Rectal smooth muscle tissue (tissue), 1 donor: ENCODE data around the gene RDH13.
"Not testable (repeated sequence)": the region's sequence is repeated elsewhere in the genome, so short reads cannot be mapped to it uniquely, and the experiment has no call there.

Experiments used
- H3K27ac ChIP-seq: one replicate; pipeline ENCODE4 v1.7.0; 2013; ENCODE audit warnings: low read depth, low read length, inconsistent platforms
- H3K27me3 ChIP-seq: one replicate; pipeline ENCODE4 v1.7.0; 2013; ENCODE audit warnings: low read length; ENCODE audit not compliant: control insufficient read depth, insufficient read depth
- H3K36me3 ChIP-seq: one replicate; pipeline ENCODE4 v1.7.0; 2013; ENCODE audit warnings: low read length; ENCODE audit not compliant: control insufficient read depth, insufficient read depth
- H3K4me1 ChIP-seq: one replicate; pipeline ENCODE4 v1.7.0; 2013; ENCODE audit warnings: low read length; ENCODE audit not compliant: control insufficient read depth, insufficient read depth
- H3K4me3 ChIP-seq: one replicate; pipeline ENCODE4 v1.7.0; 2013; ENCODE audit warnings: low read length
- H3K9ac ChIP-seq: one replicate; pipeline ENCODE4 v1.7.0; 2013; ENCODE audit warnings: low read length

Gene RDH13

GRCh38 chr19:55062735-55063491 lies at the start of gene RDH13:
Gene RDH13 (minus strand): TSS chr19:55063148. CDS start chr19:55063032, 116 bp downstream.
- Histone ChIP-seq H3K27ac (peak within 1 kb of the TSS; percentile 43), H3K4me3 (peak within 1 kb of the TSS; percentile 68)

GRCh38 chr19:55112246-55112776 lies 49.4 kb upstream of the RDH13 start:
- H3K4me1 ChIP-seq, result peaks cover 20% of the 10 kb centered on the region
- peak overlapping the region; percentile 96 for H3K27ac ChIP-seq
- H3K4me3 ChIP-seq, result no peak overlapping the region

More at GRCh38 chr19:55062735-55063491, at the start of gene RDH13:
- Histone ChIP-seq H3K9ac (peak within 1 kb of the TSS; percentile 16), H3K4me1 (no peaks in the 10 kb centered on the region), H3K36me3 (peaks cover 8% of the 10 kb centered on the region), H3K27me3 (peaks cover 3% of the 10 kb centered on the region)

GRCh38 chr19:55111238-55111831 lies 48.4 kb upstream of the RDH13 start:
- peak overlapping the region; percentile 72 for H3K27ac ChIP-seq

More at GRCh38 chr19:55112246-55112776, 49.4 kb upstream of the RDH13 start:
- H3K27me3 ChIP-seq, result no peaks in the 10 kb centered on the region
- H3K36me3 ChIP-seq, result peaks cover 12% of the 10 kb centered on the region
- H3K9ac ChIP-seq, result no peak overlapping the region

GRCh38 chr19:55109527-55110291 lies 46.8 kb upstream of the RDH13 start:
- peaks cover 12% of the 10 kb centered on the region for H3K36me3 ChIP-seq
- H3K27me3 ChIP-seq, result no peaks in the 10 kb centered on the region
- H3K4me3 ChIP-seq, result no peak overlapping the region
- H3K27ac ChIP-seq, result peak overlapping the region; percentile 1
- H3K4me1 ChIP-seq, result peaks cover 20% of the 10 kb centered on the region
- no peak overlapping the region for H3K9ac ChIP-seq

More at GRCh38 chr19:55111238-55111831, 48.4 kb upstream of the RDH13 start:
- Histone ChIP-seq H3K4me1 (peaks cover 20% of the 10 kb centered on the region), H3K9ac (no peak overlapping the region), H3K36me3 (peaks cover 12% of the 10 kb centered on the region), H3K27me3 (no peaks in the 10 kb centered on the region), H3K4me3 (no peak overlapping the region)

GRCh38 chr19:55107252-55107651 lies 44.3 kb upstream of the RDH13 start:
- not testable (repeated sequence) for H3K9ac ChIP-seq, H3K27me3 ChIP-seq, H3K27ac ChIP-seq, H3K4me3 ChIP-seq, H3K4me1 ChIP-seq
- H3K36me3 ChIP-seq, result peaks cover 20% of the 10 kb centered on the region

- no peak overlapping the region for H3K27ac ChIP-seq
- H3K4me1 ChIP-seq, result peaks cover under 1% of the 10 kb centered on the region
- no peak overlapping the region for H3K4me3 ChIP-seq
- H3K36me3 ChIP-seq, result peaks cover 24% of the 10 kb centered on the region
- no peaks in the 10 kb centered on the region for H3K27me3 ChIP-seq
- no peak overlapping the region for H3K9ac ChIP-seq
These were observed 43.6 kb upstream of the RDH13 start for GRCh38 chr19:55106591-55106990.

- peaks cover 24% of the 10 kb centered on the region for H3K36me3 ChIP-seq
- no peaks in the 10 kb centered on the region for H3K4me1 ChIP-seq
- no peak overlapping the region for H3K4me3 ChIP-seq
- no peaks in the 10 kb centered on the region for H3K27me3 ChIP-seq
- H3K9ac ChIP-seq, result no peak overlapping the region
- no peak overlapping the region for H3K27ac ChIP-seq
These were observed 42.3 kb upstream of the RDH13 start for GRCh38 chr19:55105237-55105636.

GRCh38 chr19:55103190-55103589 lies 40.2 kb upstream of the RDH13 start:
- Histone ChIP-seq H3K4me1 (no peaks in the 10 kb centered on the region), H3K4me3 (no peak overlapping the region), H3K27ac (no peak overlapping the region), H3K36me3 (peaks cover 20% of the 10 kb centered on the region), H3K9ac (no peak overlapping the region), H3K27me3 (no peaks in the 10 kb centered on the region)

- Histone ChIP-seq H3K36me3 (peaks cover 20% of the 10 kb centered on the region), H3K4me3 (no peak overlapping the region), H3K27me3 (no peaks in the 10 kb centered on the region), H3K9ac (no peak overlapping the region), H3K27ac (no peak overlapping the region), H3K4me1 (no peaks in the 10 kb centered on the region)
These were observed 38.3 kb upstream of the RDH13 start for GRCh38 chr19:55101261-55101660.

- Histone ChIP-seq H3K4me3 (no peak overlapping the region), H3K36me3 (peaks cover 30% of the 10 kb centered on the region), H3K9ac (no peak overlapping the region), H3K27me3 (no peaks in the 10 kb centered on the region), H3K4me1 (no peaks in the 10 kb centered on the region), H3K27ac (no peak overlapping the region)
These were observed 36.9 kb upstream of the RDH13 start for GRCh38 chr19:55099557-55100506.

GRCh38 chr19:55098716-55099556 lies 36.0 kb upstream of the RDH13 start:
- Histone ChIP-seq H3K27me3 (no peaks in the 10 kb centered on the region), H3K27ac (no peak overlapping the region), H3K4me3 (no peak overlapping the region), H3K36me3 (peaks cover 34% of the 10 kb centered on the region), H3K9ac (no peak overlapping the region), H3K4me1 (no peaks in the 10 kb centered on the region)
